HG03558 (cell line): Measurements from ENCODE around the gene EMC7.
"Not testable (repeated sequence)": the region's sequence is repeated elsewhere in the genome, so short reads cannot be mapped to it uniquely, and the experiment has no call there.

ENCODE experiments used
- ATAC-seq: cut with Tn5 transposase; IDR thresholded peaks from one replicate; pipeline ENCODE4 v1.9.1; 2021; ENCODE audit warnings: moderate number of reproducible peaks; ENCODE audit not compliant: unreplicated experiment; ENCODE audit errors: extremely low read depth

Gene EMC7

GRCh38 chr15:34101366-34102174 lies at the start of gene EMC7, which contains the start of gene PGBD4:
Gene EMC7, minus strand, starts transcription at chr15:34101862. Its CDS starts 23 bp downstream, at chr15:34101839.
Gene PGBD4, plus strand, starts transcription at chr15:34102083. Its CDS starts 449 bp downstream, at chr15:34102532.
- ATAC-seq: peak; percentile 92

- no peak for ATAC-seq
These were observed 45.9 kb upstream of the EMC7 start for GRCh38 chr15:34147371-34148140.

GRCh38 chr15:34133511-34133910 lies 31.8 kb upstream of the EMC7 start:
- ATAC-seq: no peak

GRCh38 chr15:34132881-34133280 lies 31.2 kb upstream of the EMC7 start:
- ATAC-seq: no peak

GRCh38 chr15:34128898-34129297 lies 27.2 kb upstream of the EMC7 start:
- no peak for ATAC-seq

- no peak for ATAC-seq
These were observed 24.9 kb upstream of the EMC7 start for GRCh38 chr15:34126522-34126921.

GRCh38 chr15:34125945-34126344 lies 24.3 kb upstream of the EMC7 start:
- no peak for ATAC-seq

- ATAC-seq: no peak
These were observed 23.0 kb upstream of the EMC7 start for GRCh38 chr15:34124651-34125050.

GRCh38 chr15:34122771-34123183 lies 21.1 kb upstream of the EMC7 start:
- ATAC-seq: no peak

GRCh38 chr15:34121786-34122185 lies 20.1 kb upstream of the EMC7 start:
- ATAC-seq: not testable (repeated sequence)

GRCh38 chr15:34120420-34120819 lies 18.8 kb upstream of the EMC7 start:
- not testable (repeated sequence) for ATAC-seq

GRCh38 chr15:34119291-34119690 lies 17.6 kb upstream of the EMC7 start:
- ATAC-seq: no peak

GRCh38 chr15:34116620-34117019 lies 15.0 kb upstream of the EMC7 start:
- ATAC-seq: no peak

GRCh38 chr15:34114739-34115138 lies 13.1 kb upstream of the EMC7 start:
- no peak for ATAC-seq

- no peak for ATAC-seq
These were observed 12.6 kb upstream of the EMC7 start for GRCh38 chr15:34114215-34114614.

- no peak for ATAC-seq
These were observed 9.8 kb upstream of the EMC7 start for GRCh38 chr15:34111488-34111887.

GRCh38 chr15:34109797-34110663 lies 8.4 kb upstream of the EMC7 start:
- no peak for ATAC-seq

- no peak for ATAC-seq
These were observed 5.7 kb upstream of the EMC7 start for GRCh38 chr15:34107315-34107714.

GRCh38 chr15:34106423-34106822 lies 4.8 kb upstream of the EMC7 start:
- ATAC-seq: no peak

GRCh38 chr15:34102175-34102925 lies 688 bp upstream of the EMC7 start:
- ATAC-seq: no peak
